Smooth muscle cell (in vitro differentiated cells): ENCODE results near the gene TMEM115. TPM values are rescaled to one million over a fixed set of nuclear protein-coding genes. Genes with fewer than 3 reads are reported as not detected.

ENCODE experiments used
- DNase-seq: peaks from one replicate; lab custom pipeline; 2025; ENCODE audit not compliant: unreplicated experiment; lab: John Stamatoyannopoulos, UW
- H2AFZ ChIP-seq: fragments of 200-600 bp; sonication (generic); 2 replicates; pipeline ENCODE4 v1.6.0; 2016; ENCODE audit warnings: antibody characterized with exemption, low read depth, mild to moderate bottlenecking
- H3F3A ChIP-seq: fragments of 200-600 bp; sonication (generic); 2 replicates; pipeline ENCODE4 v1.6.0; 2017; ENCODE audit warnings: antibody characterized with exemption, low read depth
- H3K27ac ChIP-seq: fragments of 200-600 bp; sonication (generic); 2 replicates; pipeline ENCODE4 v1.5.1; 2016; ENCODE audit warnings: low read depth, mild to moderate bottlenecking
- H3K27me3 ChIP-seq: fragments of 200-600 bp; sonication (generic); 2 replicates; pipeline ENCODE4 v1.6.1; 2016; ENCODE audit warnings: low read depth, mild to moderate bottlenecking
- H3K36me3 ChIP-seq: fragments of 200-600 bp; sonication (generic); 2 replicates; pipeline ENCODE4 v1.5.1; 2016; ENCODE audit warnings: low read depth
- H3K4me1 ChIP-seq: fragments of 200-600 bp; sonication (generic); 2 replicates; pipeline ENCODE4 v1.5.1; 2016; ENCODE audit warnings: low read depth
- H3K4me2 ChIP-seq: fragments of 200-600 bp; sonication (generic); 2 replicates; pipeline ENCODE4 v1.6.0; 2016; ENCODE audit warnings: mild to moderate bottlenecking
- H3K4me3 ChIP-seq: fragments of 200-600 bp; sonication (generic); 2 replicates; pipeline ENCODE4 v1.5.1; 2016; ENCODE audit warnings: mild to moderate bottlenecking
- H3K79me2 ChIP-seq: fragments of 200-600 bp; sonication (generic); 2 replicates; pipeline ENCODE4 v1.6.0; 2016; ENCODE audit warnings: low read depth, mild to moderate bottlenecking
- H3K9ac ChIP-seq: fragments of 200-600 bp; sonication (generic); 2 replicates; pipeline ENCODE4 v1.6.0; 2016; ENCODE audit warnings: low read depth
- H3K9me3 ChIP-seq: fragments of 200-600 bp; sonication (generic); replicated peaks from 2 replicates; pipeline ENCODE4 v1.5.1; 2016; ENCODE audit warnings: low read depth
- H4K20me1 ChIP-seq: fragments of 200-600 bp; sonication (generic); 2 replicates; pipeline ENCODE4 v1.6.0; 2016; ENCODE audit warnings: low read depth
- WGBS: methylation state at CpG from one replicate; pipeline ENCODE4 v1.1.7; 2016; ENCODE audit warnings: low lambda C conversion rate; 5-methylcytosine and 5-hydroxymethylcytosine counted together
- polyA plus RNA-seq: library from polyadenylated mRNA; unstranded; fragments of >200 nt; fragmentation: Nextera tagmentation; extraction: Ambion mirVana; gene quantifications from 2 replicates; pipeline ENCODE4 v1.2.1, GENCODE V29; 2016
- total RNA-seq: library from RNA; depleted of rRNA; stranded (reverse); fragments of >200 nt; gene quantifications from 2 replicates; pipeline ENCODE4 v1.2.3, GENCODE V29; 2014
- TF ChIP-seq, protein P1 (sequence below): fragments of 200-600 bp; sonication (generic); IDR thresholded peaks from 2 replicates; pipeline ENCODE4 v1.5.1; 2017; ENCODE audit warnings: borderline replicate concordance, mild to moderate bottlenecking, antibody characterized with exemption; ENCODE audit not compliant: insufficient read depth, poor library complexity, severe bottlenecking

The TMEM115 gene
- total and polyA plus RNA-seq, 2 experiments from 2014 or later: 42.7 to 56.6 TPM

DNA sequence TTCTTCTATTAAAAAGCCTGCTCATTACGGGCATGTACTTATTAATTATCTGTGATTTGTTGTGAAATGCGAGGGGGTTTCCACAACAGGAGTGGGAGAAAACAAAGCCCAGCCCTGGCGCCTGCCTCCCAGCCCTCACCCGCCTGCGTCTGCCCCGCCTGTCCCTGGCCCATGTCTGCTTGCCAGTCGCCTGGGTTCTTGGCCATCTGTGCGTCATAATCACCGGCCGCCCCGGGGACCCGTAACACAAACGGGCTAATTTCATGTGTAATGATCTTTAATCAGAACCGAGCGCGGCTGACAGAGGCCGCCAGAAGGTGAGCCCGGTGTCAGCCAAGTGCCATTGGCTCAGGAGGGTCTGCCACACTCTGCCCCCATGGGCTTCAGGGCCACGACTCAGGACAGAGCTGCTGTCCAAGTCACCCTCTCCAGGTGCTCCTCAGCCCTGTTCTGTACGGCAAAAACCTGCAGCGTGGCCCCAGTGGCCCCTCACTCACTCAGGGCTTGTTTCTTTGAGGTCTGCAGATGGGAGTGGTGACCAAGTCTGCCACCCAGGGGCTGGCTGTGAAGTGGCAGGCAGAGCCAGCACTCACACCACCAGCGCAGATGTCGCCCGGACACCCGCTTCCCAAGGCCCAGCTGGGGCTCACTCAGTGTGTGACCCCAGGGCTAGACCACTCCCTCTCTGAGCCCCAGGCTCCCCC lies 28.8 kb upstream of the TMEM115 start:
- Histone ChIP-seq H3K4me3 (no peak overlapping the region), H2AFZ (no peak overlapping the region), H3K9ac (no peak overlapping the region), H3K4me1 (no peaks in the 10 kb centered on the region), H3K27me3 (no peaks in the 10 kb centered on the region), H3K27ac (no peak overlapping the region), H4K20me1 (no peaks in the 10 kb centered on the region), H3K4me2 (no peak overlapping the region), H3K9me3 (no peaks in the 10 kb centered on the region), H3K79me2 (no peaks in the 10 kb centered on the region), H3F3A (no peaks in the 10 kb centered on the region), H3K36me3 (no peaks in the 10 kb centered on the region)
- WGBS: 85% methylated on average over 25 of the region's 25 CpGs
- no peak for DNase-seq
- TF ChIP-seq, protein P1, sequence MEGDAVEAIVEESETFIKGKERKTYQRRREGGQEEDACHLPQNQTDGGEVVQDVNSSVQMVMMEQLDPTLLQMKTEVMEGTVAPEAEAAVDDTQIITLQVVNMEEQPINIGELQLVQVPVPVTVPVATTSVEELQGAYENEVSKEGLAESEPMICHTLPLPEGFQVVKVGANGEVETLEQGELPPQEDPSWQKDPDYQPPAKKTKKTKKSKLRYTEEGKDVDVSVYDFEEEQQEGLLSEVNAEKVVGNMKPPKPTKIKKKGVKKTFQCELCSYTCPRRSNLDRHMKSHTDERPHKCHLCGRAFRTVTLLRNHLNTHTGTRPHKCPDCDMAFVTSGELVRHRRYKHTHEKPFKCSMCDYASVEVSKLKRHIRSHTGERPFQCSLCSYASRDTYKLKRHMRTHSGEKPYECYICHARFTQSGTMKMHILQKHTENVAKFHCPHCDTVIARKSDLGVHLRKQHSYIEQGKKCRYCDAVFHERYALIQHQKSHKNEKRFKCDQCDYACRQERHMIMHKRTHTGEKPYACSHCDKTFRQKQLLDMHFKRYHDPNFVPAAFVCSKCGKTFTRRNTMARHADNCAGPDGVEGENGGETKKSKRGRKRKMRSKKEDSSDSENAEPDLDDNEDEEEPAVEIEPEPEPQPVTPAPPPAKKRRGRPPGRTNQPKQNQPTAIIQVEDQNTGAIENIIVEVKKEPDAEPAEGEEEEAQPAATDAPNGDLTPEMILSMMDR: peak; percentile 18

DNA sequence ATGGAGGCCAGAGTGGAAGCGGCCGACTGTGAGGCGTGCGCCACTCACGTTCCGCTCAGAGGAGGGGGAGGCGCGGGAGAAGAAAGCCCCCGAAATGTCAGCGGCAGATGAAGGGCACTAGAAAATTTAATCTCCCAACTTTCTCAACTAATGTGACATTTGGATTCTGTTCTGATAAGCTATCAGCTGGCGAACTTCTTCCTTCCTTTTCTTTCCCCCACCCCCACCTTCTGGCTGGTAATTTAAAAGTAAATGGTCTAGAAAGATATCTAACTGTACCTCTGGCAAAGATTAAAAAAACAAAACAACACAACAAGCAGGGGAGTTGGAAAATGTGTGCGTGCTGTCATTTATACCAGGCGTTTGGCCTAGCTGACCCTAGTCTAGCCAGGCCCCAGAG lies 26.4 kb upstream of the TMEM115 start:
- Histone ChIP-seq H3K36me3 (no peaks in the 10 kb centered on the region), H3K9ac (no peak overlapping the region), H3K27me3 (no peaks in the 10 kb centered on the region), H3K4me3 (no peak overlapping the region), H3K79me2 (no peaks in the 10 kb centered on the region), H4K20me1 (no peaks in the 10 kb centered on the region), H3K9me3 (no peaks in the 10 kb centered on the region), H3K4me1 (no peaks in the 10 kb centered on the region), H3K4me2 (no peak overlapping the region), H2AFZ (no peak overlapping the region), H3K27ac (no peak overlapping the region), H3F3A (no peaks in the 10 kb centered on the region)
- no peak for DNase-seq
- TF ChIP-seq, protein P1: no peak
- 90% methylated on average over 13 of the region's 13 CpGs for WGBS

DNA sequence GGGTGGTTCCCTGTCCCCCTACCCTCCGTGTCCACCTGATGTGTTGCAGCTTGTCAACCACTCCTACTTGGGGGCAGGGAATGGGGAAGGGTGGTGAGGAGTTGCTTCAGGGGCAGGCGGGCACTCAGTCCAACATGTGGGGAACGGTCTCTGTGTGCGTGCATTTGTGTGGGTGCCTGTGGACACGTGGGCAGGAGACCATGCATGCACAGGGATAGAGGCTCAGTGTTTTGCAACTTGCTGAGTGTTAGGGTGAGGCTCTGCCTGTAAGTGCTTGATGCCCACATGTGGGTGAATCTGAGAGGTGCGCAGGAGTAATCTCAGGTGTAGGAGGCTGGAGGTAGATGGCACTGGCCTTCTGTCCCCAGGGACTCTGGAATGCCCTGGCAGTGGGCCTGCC lies 24.4 kb upstream of the TMEM115 start:
- H3K9me3 ChIP-seq: no peaks in the 10 kb centered on the region
- no peaks in the 10 kb centered on the region for H3F3A ChIP-seq
- 92% methylated on average over 6 of the region's 6 CpGs for WGBS
- H3K27me3 ChIP-seq: no peaks in the 10 kb centered on the region
- no peaks in the 10 kb centered on the region for H3K79me2 ChIP-seq
- no peaks in the 10 kb centered on the region for H4K20me1 ChIP-seq
- no peaks in the 10 kb centered on the region for H3K4me1 ChIP-seq
- H3K27ac ChIP-seq: no peak overlapping the region
- no peak overlapping the region for H3K9ac ChIP-seq
- H3K4me3 ChIP-seq: no peak overlapping the region
- H3K4me2 ChIP-seq: no peak overlapping the region
- H2AFZ ChIP-seq: no peak overlapping the region
- TF ChIP-seq, protein P1: no peak
- H3K36me3 ChIP-seq: no peaks in the 10 kb centered on the region
- DNase-seq: no peak

DNA sequence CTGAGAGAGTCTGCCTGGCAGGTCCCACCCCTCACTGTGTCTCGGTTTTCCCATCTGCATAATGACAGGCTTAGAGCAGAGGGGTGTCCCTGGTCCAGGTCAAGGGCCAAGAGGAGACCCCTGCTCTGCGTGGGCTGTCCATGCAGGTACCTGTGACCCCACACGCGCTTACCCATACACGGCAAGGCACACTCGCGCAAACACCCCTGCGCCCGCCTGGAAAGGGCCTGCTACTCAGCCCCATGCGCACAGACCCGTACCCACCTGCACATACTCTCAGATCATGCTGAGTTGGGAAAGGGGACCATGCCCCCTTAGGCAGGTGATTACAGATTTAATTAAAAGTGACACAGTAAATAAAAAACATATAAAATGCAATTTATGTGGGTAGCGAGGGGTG lies 23.4 kb upstream of the TMEM115 start:
- no peaks in the 10 kb centered on the region for H3K36me3 ChIP-seq
- TF ChIP-seq, protein P1: no peak
- H3K27me3 ChIP-seq: no peaks in the 10 kb centered on the region
- no peak for DNase-seq
- H3K4me2 ChIP-seq: no peak overlapping the region
- H3K9me3 ChIP-seq: no peaks in the 10 kb centered on the region
- no peaks in the 10 kb centered on the region for H3K79me2 ChIP-seq
- H3F3A ChIP-seq: no peaks in the 10 kb centered on the region
- no peaks in the 10 kb centered on the region for H3K4me1 ChIP-seq
- 93% methylated on average over 12 of the region's 12 CpGs for WGBS
- no peak overlapping the region for H3K27ac ChIP-seq
- H4K20me1 ChIP-seq: no peaks in the 10 kb centered on the region
- no peak overlapping the region for H3K9ac ChIP-seq
- no peak overlapping the region for H2AFZ ChIP-seq
- H3K4me3 ChIP-seq: no peak overlapping the region
